Aorta (tissue), 5 donors: ENCODE results near the gene TMEM131. TPM values are rescaled to one million over a fixed set of nuclear protein-coding genes. Genes with fewer than 3 reads are reported as not detected.
"Not testable (repeated sequence)": the region's sequence is repeated elsewhere in the genome, so short reads cannot be mapped to it uniquely, and the experiment has no call there.

Source experiments
- ATAC-seq: fragments of 200-7000 bp; cut with Tn5 transposase; one replicate; pipeline ENCODE4 v1.9.1; 2022; ENCODE audit warnings: moderate library complexity; ENCODE audit not compliant: low FRiP score
- DNase-seq, 2 donors: peaks; one replicate each; pipeline ENCODE4 v3.0.0-alpha.2; 2020
- H3K27ac ChIP-seq, 2 donors: one replicate each; pipeline ENCODE4 v1.5.1; 2013; ENCODE audit warnings: low read length in 2 of 2, mild to moderate bottlenecking in 2 of 2, moderate library complexity in 2 of 2, control low read depth in 1 of 2, inconsistent platforms in 1 of 2, low read depth in 1 of 2
- H3K27me3 ChIP-seq, 2 donors: one replicate each; pipeline ENCODE4 v1.6.1; 2013; ENCODE audit warnings: control low read depth in 1 of 2, low read length in 1 of 2, mild to moderate bottlenecking in 1 of 2, moderate library complexity in 1 of 2; ENCODE audit not compliant: insufficient read depth in 2 of 2, control insufficient read depth in 1 of 2
- H3K36me3 ChIP-seq, 2 donors: one replicate each; pipeline ENCODE4 v1.6.1; 2013; ENCODE audit warnings: control low read depth in 1 of 2, low read length in 1 of 2, mild to moderate bottlenecking in 1 of 2; ENCODE audit not compliant: insufficient read depth in 2 of 2, control insufficient read depth in 1 of 2
- H3K4me1 ChIP-seq, 2 donors: one replicate each; pipeline ENCODE4 v1.6.1; 2013; ENCODE audit warnings: low read length in 2 of 2, control low read depth in 1 of 2, mild to moderate bottlenecking in 1 of 2, moderate library complexity in 1 of 2; ENCODE audit not compliant: insufficient read depth in 2 of 2, control insufficient read depth in 1 of 2
- H3K4me3 ChIP-seq, 2 donors: one replicate each; pipeline ENCODE4 v1.5.1; 2013; ENCODE audit warnings: low read length in 2 of 2, control low read depth in 1 of 2, mild to moderate bottlenecking in 1 of 2
- H3K9me3 ChIP-seq: one replicate; pipeline ENCODE4 v1.6.1; 2013; ENCODE audit warnings: mild to moderate bottlenecking, low read length; ENCODE audit not compliant: control insufficient read depth
- WGBS, 2 donors: extraction: QIAGEN DNeasy Blood & Tissue Kit; methylation state at CpG; one replicate each; pipeline ENCODE4 v1.1.7; 2013; 5-methylcytosine and 5-hydroxymethylcytosine counted together
- intact Hi-C, 2 donors: fragments of 100-400 bp; cut with DNase I; formaldehyde crosslinking; loops; one replicate each; pipeline versions ENCODE4 v1.14.2 to v1.15.0; 2022
- polyA plus RNA-seq, 2 donors: library from polyadenylated mRNA; stranded (reverse); fragments of 200-250 nt; gene quantifications; one replicate each; pipeline ENCODE4 v1.2.3, GENCODE V29; 2013
- total RNA-seq, 2 donors: library from RNA; stranded (reverse); fragmentation: NEBNext Ultra II Directional; extraction: Animal tissue kit (Norgen Biotek cat#: 25700); gene quantifications; one replicate each; pipeline ENCODE4 v1.2.1, GENCODE V29; 2021
- donor health status: healthy with polysubstance abuse.
- donor health status: Bipolar disorder and iron deficiency.
- donor health status: DM: no; HTN: no; CAD: no.
- donor health status: DM: no; HTN: no; CAD: no.
- donor health status: DM: yes; HTN: yes; CAD: no.

Gene TMEM131
- total and polyA plus RNA-seq, 4 donors: 6.8 to 42.5 (median 25.7) TPM

DNA sequence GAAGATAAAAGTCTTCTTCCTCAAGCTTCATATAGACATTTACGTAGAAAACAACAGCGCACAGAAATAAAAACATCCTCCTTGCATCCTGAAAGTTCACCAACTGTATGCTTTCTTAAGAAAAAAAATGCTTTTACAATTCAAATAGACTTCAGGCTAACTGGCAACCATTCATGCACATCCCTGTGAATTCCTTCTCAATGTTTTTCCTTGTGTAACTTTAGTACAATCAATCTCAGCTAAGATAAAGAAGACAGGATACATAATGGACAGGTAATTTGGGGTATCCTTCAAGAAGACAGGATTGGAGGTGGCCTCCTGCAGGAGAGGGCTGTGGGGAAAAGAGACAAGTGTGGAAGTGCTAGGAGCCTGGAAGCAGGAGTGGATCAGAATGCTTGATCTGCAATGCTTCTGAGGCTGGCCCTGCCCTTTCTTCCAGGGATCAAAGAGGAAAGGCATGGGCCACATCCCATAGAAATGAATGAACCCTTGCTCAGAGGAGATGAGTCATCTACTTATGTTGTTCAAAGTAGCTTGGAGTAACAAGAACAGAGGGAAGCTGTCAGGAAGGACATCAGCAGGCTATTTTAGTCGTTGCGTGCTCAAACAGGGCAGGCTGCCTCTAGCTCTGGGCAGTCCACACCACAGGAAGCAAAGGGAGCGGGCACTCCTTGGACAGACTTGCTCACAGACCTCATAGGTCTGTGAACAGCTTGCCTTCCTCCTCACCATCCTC, 126.6 kb downstream of the TMEM131 start:
- peaks cover 4 to 9% of the 10 kb centered on the region in 2 donors for H3K4me1 ChIP-seq
- 35 to 36% methylated on average over 5 of the region's 5 CpGs for WGBS, 2 donors
- peak; percentile 73 to 74 for DNase-seq
- ATAC-seq: peak; percentile 82
- no peaks in the 10 kb centered on the region for H3K36me3 ChIP-seq
- H3K27ac ChIP-seq: peak overlapping the region; percentile 37 to 49
- H3K27me3 ChIP-seq: no peaks in the 10 kb centered on the region
- H3K9me3 ChIP-seq: no peaks in the 10 kb centered on the region
- intact Hi-C loops: no loop called here
- no peak overlapping the region for H3K4me3 ChIP-seq

DNA sequence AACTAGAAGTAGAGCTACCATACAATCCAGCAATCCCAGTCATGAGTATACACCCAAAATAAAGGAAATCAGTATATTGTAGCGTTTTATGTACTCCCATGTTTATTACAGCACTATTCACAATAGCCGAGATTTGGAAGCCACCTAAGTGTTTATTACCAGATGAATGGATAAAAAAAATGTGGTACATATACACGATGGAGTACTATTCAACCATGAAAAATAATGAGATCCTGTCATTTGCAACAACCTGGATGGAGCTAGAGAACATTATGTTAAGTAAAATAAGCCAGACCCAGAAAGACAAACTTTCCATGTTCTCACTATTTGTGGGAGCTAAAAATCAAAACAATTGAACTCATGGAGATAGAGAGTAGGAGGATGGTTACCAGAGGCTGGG, 131.9 kb downstream of the TMEM131 start:
- Histone ChIP-seq H3K36me3 (no peaks in the 10 kb centered on the region), H3K9me3 (no peaks in the 10 kb centered on the region), H3K4me1 (no peaks in the 10 kb centered on the region), H3K27me3 (no peaks in the 10 kb centered on the region), H3K27ac (no peak overlapping the region), H3K4me3 (no peak overlapping the region)
- intact Hi-C loops: no loop called here
- ATAC-seq (no peak), DNase-seq (no peak)
- 95 to 96% methylated on average over 3 of the region's 3 CpGs for WGBS, 2 donors

GRCh38 chr2:97861177-97861576, 134.6 kb downstream of the TMEM131 start:
- 83% methylated on average over 2 of the region's 2 CpGs for WGBS, 2 donors
- H3K36me3 ChIP-seq: peaks cover 0 to 3% of the 10 kb centered on the region in 2 donors
- DNase-seq (no peak), ATAC-seq (no peak)
- H3K4me1 ChIP-seq: peaks cover 0 to 1% of the 10 kb centered on the region in 2 donors
- no peaks in the 10 kb centered on the region for H3K9me3 ChIP-seq
- intact Hi-C loops: no loop called here
- no peak overlapping the region for H3K4me3 ChIP-seq
- no peaks in the 10 kb centered on the region for H3K27me3 ChIP-seq
- no peak overlapping the region for H3K27ac ChIP-seq

DNA sequence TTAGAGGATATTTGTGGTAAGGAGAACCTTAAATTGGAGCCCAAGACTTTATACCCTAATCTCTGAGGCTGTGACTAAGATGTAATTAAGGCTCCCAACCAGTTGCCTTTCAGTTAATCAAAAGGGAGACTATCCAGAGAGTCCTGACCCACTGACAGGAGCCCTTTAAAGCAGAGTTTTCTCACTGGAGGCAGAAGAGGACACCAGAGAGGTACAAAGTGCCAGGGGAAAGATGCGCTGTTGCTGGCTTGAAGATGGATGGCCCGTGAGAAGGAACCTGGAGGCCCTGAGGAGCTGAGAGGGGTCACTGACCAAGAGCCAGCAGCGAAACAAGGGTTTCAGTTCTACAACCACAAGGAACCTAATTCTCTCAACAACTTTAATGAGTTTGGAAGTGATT, 137.3 kb downstream of the TMEM131 start:
- no peaks in the 10 kb centered on the region for H3K9me3 ChIP-seq
- no peaks in the 10 kb centered on the region for H3K27me3 ChIP-seq
- 95 to 99% methylated on average over 3 of the region's 3 CpGs for WGBS, 2 donors
- intact Hi-C loops: no loop called here
- no peak overlapping the region for H3K27ac ChIP-seq
- DNase-seq: no peak
- H3K4me3 ChIP-seq: no peak overlapping the region
- ATAC-seq: no peak
- H3K4me1 ChIP-seq: peaks cover 0 to 1% of the 10 kb centered on the region in 2 donors
- H3K36me3 ChIP-seq: peaks cover 0 to 3% of the 10 kb centered on the region in 2 donors

GRCh38 chr2:97857553-97857952, 138.2 kb downstream of the TMEM131 start:
- WGBS, 2 donors: 16 to 19% methylated on average over 2 of the region's 2 CpGs
- DNase-seq: no peak
- Histone ChIP-seq H3K4me1 (peaks cover 0 to 1% of the 10 kb centered on the region in 2 donors), H3K27me3 (no peaks in the 10 kb centered on the region), H3K36me3 (peaks cover 0 to 3% of the 10 kb centered on the region in 2 donors), H3K4me3 (no peak overlapping the region), H3K27ac (no peak overlapping the region), H3K9me3 (no peaks in the 10 kb centered on the region)
- ATAC-seq: no peak
- intact Hi-C loops: no loop called here

GRCh38 chr2:97853057-97853456, 142.7 kb downstream of the TMEM131 start:
- WGBS, 2 donors: 92 to 100% methylated on average over 4 of the region's 4 CpGs
- ATAC-seq, H3K36me3 ChIP-seq, H3K27ac ChIP-seq, H3K27me3 ChIP-seq, DNase-seq, intact Hi-C loops, H3K4me1 ChIP-seq, H3K9me3 ChIP-seq, H3K4me3 ChIP-seq: not testable (repeated sequence)

DNA sequence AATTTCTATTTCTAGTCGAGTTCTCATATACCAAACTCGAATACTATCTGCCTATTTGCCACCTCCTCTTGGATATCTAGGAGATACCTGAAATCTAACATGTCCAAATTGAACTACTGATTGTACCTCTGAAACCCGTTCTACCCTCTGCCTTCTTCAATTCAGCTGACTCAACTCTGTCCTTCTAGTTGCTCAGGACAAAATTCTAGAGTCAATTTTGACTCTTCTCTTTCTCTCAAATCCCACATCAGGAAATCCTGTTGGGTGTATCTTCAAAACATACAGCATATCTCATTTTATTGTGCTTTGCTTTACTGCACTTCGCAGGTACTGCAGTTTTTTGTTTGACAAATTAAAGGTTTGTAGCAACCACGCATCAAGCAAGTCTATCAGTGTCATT, 144.6 kb downstream of the TMEM131 start:
- no peaks in the 10 kb centered on the region for H3K9me3 ChIP-seq
- WGBS, 2 donors: 79 to 89% methylated on average over 5 of the region's 5 CpGs
- H3K27ac ChIP-seq: no peak overlapping the region
- ATAC-seq (no peak), DNase-seq (no peak)
- no peaks in the 10 kb centered on the region for H3K36me3 ChIP-seq
- H3K4me1 ChIP-seq: no peaks in the 10 kb centered on the region
- no peak overlapping the region for H3K4me3 ChIP-seq
- H3K27me3 ChIP-seq: no peaks in the 10 kb centered on the region
- intact Hi-C loops: no loop called here

- ATAC-seq: no peak
- intact Hi-C loops: no loop called here
- Histone ChIP-seq H3K27ac (no peak overlapping the region), H3K4me3 (no peak overlapping the region), H3K4me1 (no peaks in the 10 kb centered on the region), H3K9me3 (no peaks in the 10 kb centered on the region), H3K27me3 (no peaks in the 10 kb centered on the region), H3K36me3 (no peaks in the 10 kb centered on the region)
- WGBS, 2 donors: 83 to 99% methylated on average over 3 of the region's 3 CpGs
- DNase-seq: no peak
Observed at GRCh38 chr2:97849881-97850528, 145.7 kb downstream of the TMEM131 start.

- H3K27me3 ChIP-seq: no peaks in the 10 kb centered on the region
- H3K27ac ChIP-seq: no peak overlapping the region
- no peaks in the 10 kb centered on the region for H3K9me3 ChIP-seq
- DNase-seq (no peak), ATAC-seq (no peak)
- H3K4me3 ChIP-seq: no peak overlapping the region
- 92% methylated on average over 1 of the region's 1 CpG for WGBS, 2 donors
- no peaks in the 10 kb centered on the region for H3K4me1 ChIP-seq
- intact Hi-C loops: no loop called here
- H3K36me3 ChIP-seq: no peaks in the 10 kb centered on the region
Observed at GRCh38 chr2:97848306-97848705, 147.4 kb downstream of the TMEM131 start.
